ENCODE measurements around the gene NET1. TPM values are rescaled to one million over a fixed set of nuclear protein-coding genes. Genes with fewer than 3 reads are reported as not detected.

NET1 gene
- total RNA-seq, 1 donor from 2014 or later: 25.7 TPM

GRCh38 chr10:5497948-5498730 lies 85.8 kb downstream of the NET1 start:
- DNase-seq (ENCODE audit: extremely low read depth, low read depth, low spot score): no peak

- DNase-seq (ENCODE audit: extremely low read depth, low read depth, low spot score): no peak
Observed at GRCh38 chr10:5498791-5499492, 86.6 kb downstream of the NET1 start.

- DNase-seq (ENCODE audit: extremely low read depth, low read depth, low spot score): no peak
Observed at GRCh38 chr10:5499493-5500140, 87.3 kb downstream of the NET1 start, which contains the start of gene CALML5. TSS of gene CALML5 (minus strand) at chr10:5499570. CDS start at chr10:5499438, 132 bp downstream.

- DNase-seq (ENCODE audit: extremely low read depth, low read depth, low spot score): no peak
Observed at GRCh38 chr10:5500162-5500670, 87.9 kb downstream of the NET1 start.

- no peak for DNase-seq (ENCODE audit: extremely low read depth, low read depth, low spot score)
Observed at GRCh38 chr10:5500910-5501309, 88.6 kb downstream of the NET1 start.

- no peak for DNase-seq (ENCODE audit: extremely low read depth, low read depth, low spot score)
Observed at GRCh38 chr10:5502061-5502521, 89.7 kb downstream of the NET1 start.

GRCh38 chr10:5502571-5503476 lies 90.5 kb downstream of the NET1 start:
- DNase-seq (ENCODE audit: extremely low read depth, low read depth, low spot score): no peak

GRCh38 chr10:5503477-5503835 lies 91.1 kb downstream of the NET1 start:
- DNase-seq (ENCODE audit: extremely low read depth, low read depth, low spot score): no peak

- no peak for DNase-seq (ENCODE audit: extremely low read depth, low read depth, low spot score)
Observed at GRCh38 chr10:5504146-5505072, 92.1 kb downstream of the NET1 start.

- no peak for DNase-seq (ENCODE audit: extremely low read depth, low read depth, low spot score)
Observed at GRCh38 chr10:5506246-5506645, 93.9 kb downstream of the NET1 start.

- no peak for DNase-seq (ENCODE audit: extremely low read depth, low read depth, low spot score)
Observed at GRCh38 chr10:5506751-5507648, 94.6 kb downstream of the NET1 start.

GRCh38 chr10:5507649-5508131 lies 95.3 kb downstream of the NET1 start:
- DNase-seq (ENCODE audit: extremely low read depth, low read depth, low spot score): no peak

- DNase-seq (ENCODE audit: extremely low read depth, low read depth, low spot score): no peak
Observed at GRCh38 chr10:5508161-5508604, 95.8 kb downstream of the NET1 start.

Other genes with a start within 250 kb of the NET1 start
- not detected in 2 replicates for gene AKR1C8, start 227.4 kb upstream of the NET1 start, total RNA-seq
- not detected in 2 replicates for gene AKR1C4, start 215.7 kb upstream of the NET1 start, total RNA-seq
- not detected in 2 replicates for gene UCN3, start 47.6 kb upstream of the NET1 start, total RNA-seq
- 0.12 TPM in 1 of 2 replicates, not detected in the other for gene TUBAL3, start 7.7 kb upstream of the NET1 start, total RNA-seq
- gene CALML5, start 87.0 kb downstream of the NET1 start, total RNA-seq: not detected in 2 replicates
- gene CALML3, start 112.4 kb downstream of the NET1 start, total RNA-seq: not detected in 2 replicates

Data from glomerular endothelial cell (primary cell).